Glomerular visceral epithelial cell (primary cell): ENCODE results near the gene CDK14.

ENCODE experiments used
- DNase-seq: peaks from one replicate; pipeline ENCODE4 v3.0.0-alpha.2; 2016; ENCODE audit errors: extremely low spot score

Gene CDK14

DNA sequence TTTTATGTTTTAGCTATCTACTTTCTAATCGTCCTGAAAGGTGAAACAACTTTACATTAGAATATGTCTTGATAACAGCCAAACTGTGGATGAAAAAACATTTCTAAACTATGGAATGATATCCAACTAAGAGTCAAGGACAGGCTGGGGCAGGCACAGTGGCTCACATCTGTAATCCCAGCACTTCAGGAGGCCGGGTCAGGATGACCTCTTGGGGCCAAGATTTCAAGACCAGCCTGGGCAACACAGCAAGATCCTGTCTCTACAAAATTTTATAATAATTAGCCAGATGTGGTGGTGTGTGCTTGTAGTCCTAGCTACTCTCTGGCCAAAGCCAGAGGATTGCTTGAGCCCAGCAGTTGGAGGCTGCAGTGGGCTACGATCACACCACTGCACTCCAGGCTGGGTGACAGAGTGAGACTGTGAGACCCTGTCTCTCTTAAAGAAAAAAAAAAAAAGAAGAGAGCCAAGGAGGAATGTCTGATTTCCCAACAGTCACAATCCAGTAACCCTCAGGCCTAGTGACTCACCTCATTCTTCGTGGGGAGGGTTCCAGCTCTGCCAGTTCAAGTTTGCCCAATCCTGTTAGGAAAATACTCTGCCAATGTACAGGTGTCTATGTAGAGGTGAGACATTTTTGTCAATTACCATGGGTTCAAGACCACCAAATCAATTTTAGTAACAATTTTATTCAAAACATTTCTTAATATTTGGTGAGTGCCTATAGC is 653.5 kb downstream of the CDK14 start:
- DNase-seq, result peak; percentile 60

DNA sequence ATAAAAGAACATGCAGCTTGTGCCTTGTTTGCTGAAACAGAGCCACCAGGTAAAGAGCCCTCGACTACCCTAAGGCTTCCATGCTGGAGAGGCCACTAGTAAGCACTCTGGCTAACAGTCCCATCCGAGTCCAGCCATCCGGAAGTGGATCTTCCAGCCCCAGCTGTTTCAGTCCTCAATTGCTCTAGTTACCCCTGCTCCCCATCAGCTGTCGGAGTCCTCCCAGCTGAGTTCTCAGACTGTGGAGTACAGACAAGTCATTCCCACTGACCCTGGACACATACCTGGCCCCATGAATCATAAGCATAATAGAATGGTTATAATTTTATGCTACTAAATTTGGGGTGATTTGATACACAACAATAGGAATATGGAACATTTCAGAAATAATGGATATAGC is 654.6 kb downstream of the CDK14 start:
- no peak for DNase-seq

- no peak for DNase-seq
Measured at GRCh38 chr7:91251877-91252276, 655.8 kb downstream of the CDK14 start.
